GM23338 (cell line): ENCODE data around the gene PPP1CA. TPM values are rescaled to one million over a fixed set of nuclear protein-coding genes. Genes with fewer than 3 reads are reported as not detected.

Experiments used
- ATAC-seq: fragments of 200-7000 bp; cut with Tn5 transposase; 3 replicates; pipeline ENCODE4 v1.9.1; 2020
- DNase-seq: peaks from one replicate; pipeline ENCODE4 v3.0.0-alpha.2; 2015; ENCODE audit warnings: low spot score
- H2AFZ ChIP-seq: fragments of 200-600 bp; sonication (generic); 2 replicates; pipeline ENCODE4 v1.8.0; 2016; ENCODE audit warnings: antibody characterized with exemption, mild to moderate bottlenecking, moderate library complexity
- H3F3A ChIP-seq: fragments of 200-600 bp; sonication (generic); replicated peaks from 2 replicates; pipeline ENCODE4 v1.8.0; 2017; ENCODE audit warnings: antibody characterized with exemption, mixed run types, low read depth
- H3K27ac ChIP-seq: fragments of 200-600 bp; sonication (generic); 2 replicates; pipeline ENCODE4 v1.6.1; 2016; ENCODE audit warnings: low read depth
- H3K27me3 ChIP-seq: fragments of 200-600 bp; sonication (generic); 2 replicates; pipeline ENCODE4 v1.8.0; 2016; ENCODE audit warnings: mild to moderate bottlenecking, mixed run types, moderate library complexity; ENCODE audit not compliant: insufficient read depth
- H3K36me3 ChIP-seq: fragments of 200-600 bp; sonication (generic); 2 replicates; pipeline ENCODE4 v1.8.0; 2016; ENCODE audit warnings: mild to moderate bottlenecking; ENCODE audit not compliant: insufficient read depth
- H3K4me1 ChIP-seq: fragments of 200-600 bp; sonication (generic); 2 replicates; pipeline ENCODE4 v1.8.0; 2016; ENCODE audit warnings: mild to moderate bottlenecking, moderate library complexity; ENCODE audit not compliant: insufficient read depth
- H3K4me2 ChIP-seq: fragments of 200-600 bp; sonication (generic); 2 replicates; pipeline ENCODE4 v1.7.1; 2017; ENCODE audit warnings: mixed run types
- H3K4me3 ChIP-seq: fragments of 200-600 bp; sonication (generic); 2 replicates; pipeline ENCODE4 v1.6.1; 2016; ENCODE audit warnings: mixed run types
- H3K79me2 ChIP-seq: fragments of 200-600 bp; sonication (generic); replicated peaks from 2 replicates; pipeline ENCODE4 v1.8.0; 2017; ENCODE audit warnings: mild to moderate bottlenecking; ENCODE audit not compliant: insufficient read depth
- H3K9me2 ChIP-seq: fragments of 200-600 bp; sonication (generic); 2 replicates; pipeline ENCODE4 v1.8.0; 2017; ENCODE audit not compliant: insufficient read depth
- H4K20me1 ChIP-seq: fragments of 200-600 bp; sonication (generic); replicated peaks from 2 replicates; pipeline ENCODE4 v1.8.0; 2017; ENCODE audit warnings: mild to moderate bottlenecking; ENCODE audit not compliant: insufficient read depth
- H3K27ac Mint-ChIP-seq: 2 replicates; pipeline ENCODE4 v1.8.0; 2020; ENCODE audit warnings: inconsistent platforms, mild to moderate bottlenecking, moderate library complexity, mixed read lengths
- H3K27me3 Mint-ChIP-seq: 3 replicates; pipeline ENCODE4 v1.8.0; 2022; ENCODE audit warnings: low read depth, mild to moderate bottlenecking, moderate library complexity, mixed read lengths, inconsistent platforms; ENCODE audit not compliant: insufficient read depth, poor library complexity
- H3K36me3 Mint-ChIP-seq: 3 replicates; pipeline ENCODE4 v1.8.0; 2021; ENCODE audit warnings: low read depth, mild to moderate bottlenecking, inconsistent platforms, moderate library complexity, mixed read lengths
- H3K4me1 Mint-ChIP-seq: 3 replicates; pipeline ENCODE4 v1.8.0; 2020; ENCODE audit warnings: mild to moderate bottlenecking, inconsistent platforms, mixed read lengths
- H3K4me3 Mint-ChIP-seq: 3 replicates; pipeline ENCODE4 v1.8.0; 2021; ENCODE audit warnings: moderate library complexity, mild to moderate bottlenecking, inconsistent platforms, mixed read lengths
- H3K9me3 Mint-ChIP-seq: 3 replicates; pipeline ENCODE4 v1.8.0; 2020; ENCODE audit warnings: moderate library complexity, mild to moderate bottlenecking, inconsistent platforms, mixed read lengths
- EZH2 ChIP-seq: fragments of 200-600 bp; sonication (generic); IDR thresholded peaks from one replicate; pipeline ENCODE4 v1.8.0; 2017; ENCODE audit warnings: antibody characterized with exemption, mild to moderate bottlenecking, low read depth; ENCODE audit not compliant: unreplicated experiment
- polyA plus RNA-seq: library from polyadenylated mRNA; unstranded; fragments of >200 nt; fragmentation: Nextera tagmentation; extraction: Ambion mirVana; gene quantifications from 2 replicates; pipeline ENCODE4 v1.2.1, GENCODE V29; 2016
- total RNA-seq: library from RNA; depleted of rRNA; stranded (reverse); fragments of >200 nt; shearing (Covaris generic); gene quantifications from 2 replicates; pipeline ENCODE4 v1.2.3, GENCODE V29; 2014
- TF ChIP-seq, protein P1 (sequence below): fragments of 250-450 bp; sonication (Bioruptor Pico); IDR thresholded peaks from 2 replicates; pipeline ENCODE4 v1.5.0; 2020; ENCODE audit warnings: mild to moderate bottlenecking, moderate library complexity

Gene PPP1CA
- total and polyA plus RNA-seq, 2 experiments from 2014 or later: 217 to 237 TPM

DNA sequence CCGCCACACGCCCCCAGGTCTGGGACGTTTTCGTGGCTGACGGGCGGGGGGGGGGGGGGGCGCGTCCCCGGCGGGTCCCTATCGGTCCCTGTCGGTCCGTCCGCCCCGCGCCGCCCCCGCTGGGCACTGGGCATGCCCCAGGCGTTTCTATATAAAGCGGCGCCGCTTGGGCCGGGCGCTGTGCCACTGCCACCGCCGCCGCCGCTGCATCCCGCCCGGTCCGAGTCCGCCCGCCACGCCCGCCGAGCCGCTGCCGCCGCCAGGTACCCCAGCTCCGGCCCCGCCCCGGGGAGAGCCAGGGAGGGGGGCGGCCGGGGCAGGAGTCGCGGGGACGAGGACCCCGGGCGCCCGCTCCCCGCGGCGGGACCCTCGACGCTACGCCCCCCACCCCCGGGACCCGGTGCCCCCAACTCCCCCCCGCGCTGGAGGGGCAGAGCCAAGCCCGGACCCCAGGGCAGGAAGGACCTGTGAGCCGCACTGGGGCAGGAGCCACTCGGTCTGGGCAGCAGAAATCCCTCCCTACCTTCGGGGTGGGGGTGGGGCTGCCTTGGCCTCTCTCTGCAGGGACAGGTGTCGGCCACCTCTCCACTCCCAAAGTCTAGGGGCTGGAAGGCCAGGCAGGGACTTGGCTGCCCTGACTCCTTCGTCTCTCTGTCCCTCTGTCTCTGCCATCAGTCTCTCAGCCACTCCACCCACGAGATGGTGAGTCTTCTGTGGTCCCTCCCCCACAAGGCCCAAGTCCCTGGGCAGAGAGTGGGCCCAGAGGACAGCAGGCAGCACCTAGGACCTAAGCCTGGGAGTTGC lies 14.0 kb upstream of the PPP1CA start, which contains the start of gene CARNS1 (continued):
- TF ChIP-seq, protein P1, sequence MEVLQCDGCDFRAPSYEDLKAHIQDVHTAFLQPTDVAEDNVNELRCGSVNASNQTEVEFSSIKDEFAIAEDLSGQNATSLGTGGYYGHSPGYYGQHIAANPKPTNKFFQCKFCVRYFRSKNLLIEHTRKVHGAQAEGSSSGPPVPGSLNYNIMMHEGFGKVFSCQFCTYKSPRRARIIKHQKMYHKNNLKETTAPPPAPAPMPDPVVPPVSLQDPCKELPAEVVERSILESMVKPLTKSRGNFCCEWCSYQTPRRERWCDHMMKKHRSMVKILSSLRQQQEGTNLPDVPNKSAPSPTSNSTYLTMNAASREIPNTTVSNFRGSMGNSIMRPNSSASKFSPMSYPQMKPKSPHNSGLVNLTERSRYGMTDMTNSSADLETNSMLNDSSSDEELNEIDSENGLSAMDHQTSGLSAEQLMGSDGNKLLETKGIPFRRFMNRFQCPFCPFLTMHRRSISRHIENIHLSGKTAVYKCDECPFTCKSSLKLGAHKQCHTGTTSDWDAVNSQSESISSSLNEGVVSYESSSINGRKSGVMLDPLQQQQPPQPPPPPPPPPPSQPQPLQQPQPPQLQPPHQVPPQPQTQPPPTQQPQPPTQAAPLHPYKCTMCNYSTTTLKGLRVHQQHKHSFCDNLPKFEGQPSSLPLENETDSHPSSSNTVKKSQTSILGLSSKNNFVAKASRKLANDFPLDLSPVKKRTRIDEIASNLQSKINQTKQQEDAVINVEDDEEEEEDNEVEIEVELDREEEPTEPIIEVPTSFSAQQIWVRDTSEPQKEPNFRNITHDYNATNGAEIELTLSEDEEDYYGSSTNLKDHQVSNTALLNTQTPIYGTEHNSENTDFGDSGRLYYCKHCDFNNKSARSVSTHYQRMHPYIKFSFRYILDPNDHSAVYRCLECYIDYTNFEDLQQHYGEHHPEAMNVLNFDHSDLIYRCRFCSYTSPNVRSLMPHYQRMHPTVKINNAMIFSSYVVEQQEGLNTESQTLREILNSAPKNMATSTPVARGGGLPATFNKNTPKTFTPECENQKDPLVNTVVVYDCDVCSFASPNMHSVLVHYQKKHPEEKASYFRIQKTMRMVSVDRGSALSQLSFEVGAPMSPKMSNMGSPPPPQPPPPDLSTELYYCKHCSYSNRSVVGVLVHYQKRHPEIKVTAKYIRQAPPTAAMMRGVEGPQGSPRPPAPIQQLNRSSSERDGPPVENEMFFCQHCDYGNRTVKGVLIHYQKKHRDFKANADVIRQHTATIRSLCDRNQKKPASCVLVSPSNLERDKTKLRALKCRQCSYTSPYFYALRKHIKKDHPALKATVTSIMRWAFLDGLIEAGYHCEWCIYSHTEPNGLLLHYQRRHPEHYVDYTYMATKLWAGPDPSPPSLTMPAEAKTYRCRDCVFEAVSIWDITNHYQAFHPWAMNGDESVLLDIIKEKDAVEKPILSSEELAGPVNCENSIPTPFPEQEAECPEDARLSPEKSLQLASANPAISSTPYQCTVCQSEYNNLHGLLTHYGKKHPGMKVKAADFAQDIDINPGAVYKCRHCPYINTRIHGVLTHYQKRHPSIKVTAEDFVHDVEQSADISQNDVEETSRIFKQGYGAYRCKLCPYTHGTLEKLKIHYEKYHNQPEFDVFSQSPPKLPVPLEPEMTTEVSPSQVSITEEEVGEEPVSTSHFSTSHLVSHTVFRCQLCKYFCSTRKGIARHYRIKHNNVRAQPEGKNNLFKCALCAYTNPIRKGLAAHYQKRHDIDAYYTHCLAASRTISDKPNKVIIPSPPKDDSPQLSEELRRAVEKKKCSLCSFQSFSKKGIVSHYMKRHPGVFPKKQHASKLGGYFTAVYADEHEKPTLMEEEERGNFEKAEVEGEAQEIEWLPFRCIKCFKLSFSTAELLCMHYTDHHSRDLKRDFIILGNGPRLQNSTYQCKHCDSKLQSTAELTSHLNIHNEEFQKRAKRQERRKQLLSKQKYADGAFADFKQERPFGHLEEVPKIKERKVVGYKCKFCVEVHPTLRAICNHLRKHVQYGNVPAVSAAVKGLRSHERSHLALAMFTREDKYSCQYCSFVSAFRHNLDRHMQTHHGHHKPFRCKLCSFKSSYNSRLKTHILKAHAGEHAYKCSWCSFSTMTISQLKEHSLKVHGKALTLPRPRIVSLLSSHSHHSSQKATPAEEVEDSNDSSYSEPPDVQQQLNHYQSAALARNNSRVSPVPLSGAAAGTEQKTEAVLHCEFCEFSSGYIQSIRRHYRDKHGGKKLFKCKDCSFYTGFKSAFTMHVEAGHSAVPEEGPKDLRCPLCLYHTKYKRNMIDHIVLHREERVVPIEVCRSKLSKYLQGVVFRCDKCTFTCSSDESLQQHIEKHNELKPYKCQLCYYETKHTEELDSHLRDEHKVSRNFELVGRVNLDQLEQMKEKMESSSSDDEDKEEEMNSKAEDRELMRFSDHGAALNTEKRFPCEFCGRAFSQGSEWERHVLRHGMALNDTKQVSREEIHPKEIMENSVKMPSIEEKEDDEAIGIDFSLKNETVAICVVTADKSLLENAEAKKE (CRISPR knock-in tag): no peak

DNA sequence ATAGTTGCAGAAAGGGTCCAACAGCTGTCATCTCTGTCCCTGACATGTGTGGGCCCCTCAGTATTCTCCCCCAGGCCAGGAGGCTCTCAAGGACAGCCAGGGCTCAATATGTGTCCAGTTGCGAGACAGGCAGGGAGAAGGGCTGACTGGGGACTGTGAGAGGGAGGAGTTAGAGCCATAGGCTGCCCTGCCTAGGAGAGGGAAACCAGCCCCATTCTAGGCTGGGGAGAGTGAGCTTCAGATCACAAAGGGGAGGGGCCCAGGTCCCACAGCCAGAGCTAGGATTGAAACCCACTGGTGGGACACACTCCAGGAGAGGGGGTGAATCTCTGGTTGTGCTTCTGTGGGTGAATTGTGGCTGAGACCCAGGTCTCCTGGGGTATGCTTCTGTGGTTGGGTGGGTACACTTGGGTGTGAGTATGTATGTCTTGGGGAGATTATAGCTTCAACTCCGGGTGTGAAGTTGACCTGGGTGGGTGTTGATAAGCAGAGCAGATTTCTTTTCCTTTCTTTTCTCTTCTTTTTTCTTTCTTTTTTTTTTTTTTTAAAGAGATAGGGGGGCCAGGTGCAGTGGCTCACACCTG lies 11.7 kb upstream of the PPP1CA start:
- Mint-ChIP-seq H3K4me1 (peaks cover 26% of the 10 kb centered on the region), H3K36me3 (no peaks in the 10 kb centered on the region), H3K27ac (no peak overlapping the region; the same call in 1 of the 2 replicates), H3K9me3 (no peaks in the 10 kb centered on the region), H3K4me3 (no peak overlapping the region), H3K27me3 (peaks cover 25% of the 10 kb centered on the region)
- Histone ChIP-seq H3K4me1 (peaks cover 15% of the 10 kb centered on the region; the same call in 1 of the 2 replicates), H3F3A (no peaks in the 10 kb centered on the region), H3K9me2 (no peaks in the 10 kb centered on the region), H3K36me3 (no peaks in the 10 kb centered on the region), H3K4me3 (no peak overlapping the region), H3K27me3 (peaks cover 11% of the 10 kb centered on the region; the same call in 1 of the 2 replicates), H3K27ac (no peak overlapping the region), H4K20me1 (no peaks in the 10 kb centered on the region), H3K4me2 (no peak overlapping the region), H2AFZ (no peak overlapping the region), H3K79me2 (no peaks in the 10 kb centered on the region)
- TF ChIP-seq EZH2: no peak
- DNase-seq: no peak
- no peak for ATAC-seq
